ENCODE measurements around the gene PXN. TPM values are rescaled to one million over a fixed set of nuclear protein-coding genes. Genes with fewer than 3 reads are reported as not detected.

The PXN gene
- total and polyA plus RNA-seq, 11 donors = 34.3 to 103 (median 69.9) TPM

DNA sequence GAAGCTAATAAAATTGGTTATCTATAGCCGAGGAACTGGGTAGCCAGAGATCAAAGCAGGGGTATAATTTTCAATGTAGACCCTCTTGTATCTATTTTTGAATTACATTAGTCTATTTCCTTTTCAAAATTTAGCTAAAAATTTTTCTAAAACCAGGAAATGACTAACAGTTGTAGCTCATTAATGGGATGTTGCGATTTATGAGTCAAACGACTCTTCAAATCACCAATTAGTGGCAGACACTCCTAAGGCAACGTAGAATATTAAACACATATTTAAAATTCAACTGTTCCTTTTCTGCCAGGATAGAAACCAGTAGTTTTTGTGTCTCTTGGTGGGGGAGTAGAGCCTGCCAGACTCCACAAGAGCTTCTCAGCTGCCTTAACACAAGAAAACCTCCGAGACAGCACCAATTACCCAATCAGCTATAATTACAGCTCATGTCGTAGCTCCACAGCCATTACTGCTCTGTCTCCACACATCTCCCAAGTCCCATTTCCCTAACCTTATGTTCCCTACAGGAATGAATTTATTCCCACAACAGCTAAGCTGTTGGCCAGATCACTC lies 97.9 kb downstream of the PXN start:
- intact Hi-C loops (cut with DNase I) = no loop called here
- Histone ChIP-seq H3K4me3 (no peak overlapping the region), H3K9me3 (no peaks in the 10 kb centered on the region), H3K36me3 (peaks cover 9 to 99% (median 92%) of the 10 kb centered on the region in 9 donors), H3K27me3 (no peaks in the 10 kb centered on the region), H3K27ac (no peak overlapping the region), H3K4me1 (no peaks in the 10 kb centered on the region)
- DNase-seq (no peak), ATAC-seq (no peak)
- WGBS, 4 donors = 85 to 92% (median 91%) methylated on average over 6 of the region's 6 CpGs
- no peak for TF ChIP-seq POLR2A (IDR thresholded peaks at IDR 0.05)
- TF ChIP-seq, protein P1, sequence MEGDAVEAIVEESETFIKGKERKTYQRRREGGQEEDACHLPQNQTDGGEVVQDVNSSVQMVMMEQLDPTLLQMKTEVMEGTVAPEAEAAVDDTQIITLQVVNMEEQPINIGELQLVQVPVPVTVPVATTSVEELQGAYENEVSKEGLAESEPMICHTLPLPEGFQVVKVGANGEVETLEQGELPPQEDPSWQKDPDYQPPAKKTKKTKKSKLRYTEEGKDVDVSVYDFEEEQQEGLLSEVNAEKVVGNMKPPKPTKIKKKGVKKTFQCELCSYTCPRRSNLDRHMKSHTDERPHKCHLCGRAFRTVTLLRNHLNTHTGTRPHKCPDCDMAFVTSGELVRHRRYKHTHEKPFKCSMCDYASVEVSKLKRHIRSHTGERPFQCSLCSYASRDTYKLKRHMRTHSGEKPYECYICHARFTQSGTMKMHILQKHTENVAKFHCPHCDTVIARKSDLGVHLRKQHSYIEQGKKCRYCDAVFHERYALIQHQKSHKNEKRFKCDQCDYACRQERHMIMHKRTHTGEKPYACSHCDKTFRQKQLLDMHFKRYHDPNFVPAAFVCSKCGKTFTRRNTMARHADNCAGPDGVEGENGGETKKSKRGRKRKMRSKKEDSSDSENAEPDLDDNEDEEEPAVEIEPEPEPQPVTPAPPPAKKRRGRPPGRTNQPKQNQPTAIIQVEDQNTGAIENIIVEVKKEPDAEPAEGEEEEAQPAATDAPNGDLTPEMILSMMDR (IDR thresholded peaks at IDR 0.05) = no peak

DNA sequence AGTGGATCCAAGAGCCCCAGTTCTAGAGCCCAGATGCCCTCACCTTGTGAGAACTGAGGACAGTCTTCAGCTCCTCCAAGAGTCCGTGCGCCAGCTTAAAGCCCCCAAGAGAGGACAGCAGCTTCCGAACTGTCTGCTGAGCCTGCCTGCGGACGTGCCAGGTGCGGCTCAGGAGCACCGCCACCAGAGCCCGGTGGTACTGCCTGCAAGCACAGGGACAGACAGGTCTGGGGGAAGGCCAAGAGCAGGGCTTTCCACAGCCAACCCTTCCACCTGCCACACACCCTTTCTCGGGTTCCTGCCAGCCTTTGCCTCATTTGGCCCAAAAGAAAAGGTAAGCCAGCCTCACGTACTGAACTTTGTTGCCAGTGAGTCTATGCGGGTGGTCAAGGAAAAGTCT lies 101.2 kb downstream of the PXN start:
- Histone ChIP-seq H3K27ac (no peak overlapping the region), H3K4me3 (no peak overlapping the region), H3K36me3 (peaks cover 6 to 99% (median 92%) of the 10 kb centered on the region in 9 donors)

DNA sequence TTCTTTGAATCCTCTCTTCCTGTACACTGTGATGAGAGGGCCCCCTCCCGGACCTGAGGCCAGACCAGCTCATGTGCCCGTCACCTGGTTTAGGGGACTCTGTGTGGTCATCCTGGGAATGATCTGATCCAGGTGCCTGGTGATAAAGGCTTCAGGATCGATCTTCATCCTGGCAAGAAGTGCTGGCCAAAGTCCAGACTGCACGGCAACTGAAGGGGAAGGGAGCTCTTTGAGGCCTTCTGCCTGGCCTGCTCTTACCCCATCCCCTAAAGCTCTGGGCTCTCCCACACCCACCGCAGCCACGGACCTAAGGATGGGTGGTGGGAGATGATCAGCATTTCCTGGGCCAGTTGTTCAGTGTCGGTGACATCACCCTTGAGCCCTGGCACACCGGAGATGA lies 102.8 kb downstream of the PXN start:
- Histone ChIP-seq H3K27ac (no peak overlapping the region), H3K4me3 (no peak overlapping the region), H3K9me3 (no peaks in the 10 kb centered on the region), H3K36me3 (peaks cover 6 to 99% (median 92%) of the 10 kb centered on the region in 9 donors), H3K27me3 (no peaks in the 10 kb centered on the region), H3K4me1 (no peaks in the 10 kb centered on the region)
- no peak for DNase-seq
- TF ChIP-seq, protein P1 (IDR thresholded peaks at IDR 0.05) = no peak
- TF ChIP-seq POLR2A (IDR thresholded peaks at IDR 0.05) = no peak
- WGBS, 4 donors = 90 to 96% (median 92%) methylated on average over 4 to 8 of the region's 8 CpGs
- intact Hi-C loops (cut with DNase I) = no loop called here
- ATAC-seq = no peak

More for the DNA sequence above, 101.2 kb downstream of the PXN start:
- Histone ChIP-seq H3K4me1 (no peaks in the 10 kb centered on the region), H3K27me3 (no peaks in the 10 kb centered on the region), H3K9me3 (no peaks in the 10 kb centered on the region)
- no peak for ATAC-seq
- DNase-seq = no peak
- no peak for TF ChIP-seq POLR2A (IDR thresholded peaks at IDR 0.05)
- TF ChIP-seq, protein P1 (IDR thresholded peaks at IDR 0.05) = no peak
- intact Hi-C loops (cut with DNase I) = no loop called here
- 91 to 96% (median 94%) methylated on average over 3 to 11 of the region's 11 CpGs for WGBS, 4 donors

DNA sequence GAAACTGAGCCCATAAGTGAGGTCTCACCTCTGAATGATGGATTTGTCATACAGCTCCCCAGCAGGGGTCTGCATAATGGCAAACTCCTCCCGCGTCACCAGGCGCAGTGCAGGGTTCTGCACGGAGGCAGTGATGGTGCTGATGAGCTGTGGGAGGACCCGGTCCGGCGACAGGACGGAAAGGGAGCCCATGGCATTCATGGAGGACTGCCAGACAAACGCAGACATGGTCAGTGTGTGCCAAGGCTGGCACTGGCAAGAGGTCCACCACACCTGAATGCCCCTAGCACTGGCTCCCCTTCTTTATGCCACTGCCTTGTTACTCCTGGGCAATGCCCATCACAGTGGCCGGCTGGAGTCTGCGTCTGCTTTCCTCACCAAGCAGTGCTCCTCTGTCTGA lies 103.7 kb downstream of the PXN start:
- WGBS, 4 donors = 80 to 93% (median 90%) methylated on average over 11 of the region's 11 CpGs
- peaks cover 6 to 99% (median 92%) of the 10 kb centered on the region in 9 donors for H3K36me3 ChIP-seq

More for the DNA sequence above, 103.7 kb downstream of the PXN start:
- DNase-seq (no peak), ATAC-seq (no peak)
- no peak overlapping the region for H3K4me3 ChIP-seq
- H3K4me1 ChIP-seq = no peaks in the 10 kb centered on the region
- intact Hi-C loops (cut with DNase I) = no loop called here
- no peaks in the 10 kb centered on the region for H3K9me3 ChIP-seq
- TF ChIP-seq, protein P1 (IDR thresholded peaks at IDR 0.05) = no peak
- TF ChIP-seq POLR2A (IDR thresholded peaks at IDR 0.05) = no peak
- H3K27me3 ChIP-seq = no peaks in the 10 kb centered on the region
- no peak overlapping the region for H3K27ac ChIP-seq

Other genes starting within 250 kb of the PXN start
- 10 to 100 TPM; 16.4 to 46.2 (median 26.4) TPM for gene RAB35, start 149.0 kb downstream of the PXN start, total RNA-seq
- gene RAB35, start 149.0 kb downstream of the PXN start, polyA plus RNA-seq = 10 to 100 TPM; 15.4 to 44.6 TPM
- gene GCN1, start 71.0 kb downstream of the PXN start, total RNA-seq = 10 to 100 TPM; 24.4 to 51.7 (median 34.6) TPM
- 10 to 100 TPM in 1 of 2 donors, 1 to 10 TPM in 1; 7.2 to 26.7 TPM for gene GCN1, start 71.0 kb downstream of the PXN start, polyA plus RNA-seq
- gene RPLP0, start 64.6 kb downstream of the PXN start, total RNA-seq = 1,000 to 10,000 TPM in 3 of 9 donors, 100 to 1,000 TPM in 6; 487 to 1,330 (median 861) TPM
- gene RPLP0, start 64.6 kb downstream of the PXN start, polyA plus RNA-seq = 1,000 to 10,000 TPM in 1 of 2 donors, 100 to 1,000 TPM in 1; 692 to 3,248 TPM
- gene RNU4-2, start 26.2 kb upstream of the PXN start, total RNA-seq = over 10,000 TPM in 3 of 9 donors, 1,000 to 10,000 TPM in 4, not detected in 2; 3,467 to 16,563 (median 7,253) TPM
- not detected for gene RNU4-2, start 26.2 kb upstream of the PXN start, polyA plus RNA-seq
- 1,000 to 10,000 TPM in 4 of 9 donors, 100 to 1,000 TPM in 3, not detected in 2; 376 to 4,299 (median 1,541) TPM for gene RNU4-1, start 27.5 kb upstream of the PXN start, total RNA-seq
- not detected for gene RNU4-1, start 27.5 kb upstream of the PXN start, polyA plus RNA-seq
- 10 to 100 TPM in 1 of 9 donors, 1 to 10 TPM in 8; 3.2 to 10.6 (median 4.7) TPM for gene SIRT4, start 36.6 kb upstream of the PXN start, total RNA-seq
- 1 to 10 TPM; 3.0 to 7.4 TPM for gene SIRT4, start 36.6 kb upstream of the PXN start, polyA plus RNA-seq
- gene PLA2G1B, start 62.0 kb upstream of the PXN start, total RNA-seq = 1 to 10 TPM in 3 of 9 donors, under 1 TPM in 1, not detected in 5; 0.93 to 2.0 (median 1.5) TPM
- gene PLA2G1B, start 62.0 kb upstream of the PXN start, polyA plus RNA-seq = not detected
- 1 to 10 TPM; 3.5 to 8.7 (median 5.6) TPM for gene MSI1, start 103.4 kb upstream of the PXN start, total RNA-seq
- gene MSI1, start 103.4 kb upstream of the PXN start, polyA plus RNA-seq = 1 to 10 TPM; 2.1 to 2.4 TPM
- 100 to 1,000 TPM; 117 to 318 (median 172) TPM for gene COX6A1, start 172.4 kb upstream of the PXN start, total RNA-seq
- 100 to 1,000 TPM; 531 to 708 TPM for gene COX6A1, start 172.4 kb upstream of the PXN start, polyA plus RNA-seq
- 10 to 100 TPM in 8 of 9 donors, 1 to 10 TPM in 1; 6.4 to 17.6 (median 14.9) TPM for gene TRIAP1, start 180.7 kb upstream of the PXN start, total RNA-seq
- gene TRIAP1, start 180.7 kb upstream of the PXN start, polyA plus RNA-seq = 10 to 100 TPM; 18.0 to 34.9 TPM
- gene GATC, start 180.7 kb upstream of the PXN start, total RNA-seq = 10 to 100 TPM in 7 of 9 donors, 1 to 10 TPM in 2; 8.5 to 18.0 (median 11.8) TPM
- gene GATC, start 180.7 kb upstream of the PXN start, polyA plus RNA-seq = 10 to 100 TPM in 1 of 2 donors, 1 to 10 TPM in 1; 5.4 to 11.5 TPM
- gene SRSF9, start 204.0 kb upstream of the PXN start, total RNA-seq = 10 to 100 TPM; 14.8 to 67.1 (median 33.7) TPM
- 10 to 100 TPM; 27.2 to 39.1 TPM for gene SRSF9, start 204.0 kb upstream of the PXN start, polyA plus RNA-seq
- gene DYNLL1, start 230.4 kb upstream of the PXN start, total RNA-seq = 100 to 1,000 TPM in 8 of 9 donors, 10 to 100 TPM in 1; 92.2 to 269 (median 120) TPM
- gene DYNLL1, start 230.4 kb upstream of the PXN start, polyA plus RNA-seq = 100 to 1,000 TPM; 164 to 320 TPM